Keratinocyte (primary cell): Measurements from ENCODE around the gene ZEB2. TPM values are rescaled to one million over a fixed set of nuclear protein-coding genes. Genes with fewer than 3 reads are reported as not detected.

Source experiments
- DNase-seq: peaks from one replicate; pipeline ENCODE4 v3.0.0-alpha.2; 2011; ENCODE audit warnings: low read depth, missing footprints, low spot score
- FAIRE-seq: peaks from 2 replicates; lab custom pipeline; 2011; peaks lifted over from hg19 to GRCh38; lab: Jason Lieb, UNC
- H2AFZ ChIP-seq: 2 replicates; pipeline ENCODE4 v1.6.0; 2012; ENCODE audit warnings: low read length, control low read depth, inconsistent platforms; ENCODE audit not compliant: control insufficient read depth
- H3K27ac ChIP-seq: 2 replicates; pipeline ENCODE4 v1.5.1; 2011; ENCODE audit warnings: low read length; ENCODE audit not compliant: control insufficient read depth, insufficient read depth
- H3K27me3 ChIP-seq: 3 replicates; pipeline ENCODE4 v1.6.0; 2011; ENCODE audit warnings: low read length; ENCODE audit not compliant: control insufficient read depth, insufficient read depth; ENCODE audit errors: extremely low read depth
- H3K36me3 ChIP-seq, 2 experiments: 2 replicates in 1 of 2; 3 replicates in 1 of 2; pipeline ENCODE4 v1.5.1; 2011; ENCODE audit warnings: low read length in 2 of 2, mild to moderate bottlenecking in 1 of 2; ENCODE audit not compliant: control insufficient read depth in 2 of 2, insufficient read depth in 2 of 2; ENCODE audit errors: extremely low read depth in 1 of 2
- H3K4me1 ChIP-seq: 3 replicates; pipeline ENCODE4 v1.5.1; 2011; ENCODE audit warnings: low read length; ENCODE audit not compliant: control insufficient read depth, insufficient read depth; ENCODE audit errors: extremely low read depth
- H3K4me2 ChIP-seq: 3 replicates; pipeline ENCODE4 v1.6.0; 2011; ENCODE audit warnings: low read depth, low read length; ENCODE audit not compliant: control insufficient read depth, insufficient read depth; ENCODE audit errors: extremely low read depth
- H3K4me3 ChIP-seq, 3 experiments: fragments of 200-600 bp in 1 of 3; sonication (generic) in 1 of 3; 2 replicates in 2 of 3; 3 replicates in 1 of 3; pipeline ENCODE4 v1.5.1; 2011 to 2016; ENCODE audit warnings: low read length in 3 of 3, mild to moderate bottlenecking in 3 of 3, control low read depth in 2 of 3, inconsistent platforms in 1 of 3, low read depth in 1 of 3, mixed read lengths in 1 of 3, mixed run types in 1 of 3, moderate library complexity in 1 of 3; ENCODE audit not compliant: control insufficient read depth in 2 of 3, insufficient read depth in 2 of 3; ENCODE audit errors: extremely low read depth in 1 of 3
- H3K79me2 ChIP-seq: 2 replicates; pipeline ENCODE4 v1.6.0; 2012; ENCODE audit warnings: low read length; ENCODE audit not compliant: control insufficient read depth, insufficient read depth
- H3K9ac ChIP-seq: 3 replicates; pipeline ENCODE4 v1.6.0; 2011; ENCODE audit warnings: low read length; ENCODE audit not compliant: control insufficient read depth, insufficient read depth; ENCODE audit errors: extremely low read depth
- H3K9me1 ChIP-seq: 3 replicates; pipeline ENCODE4 v1.6.0; 2011; ENCODE audit warnings: low read length; ENCODE audit not compliant: control insufficient read depth, insufficient read depth; ENCODE audit errors: extremely low read depth
- H3K9me3 ChIP-seq: 2 replicates; pipeline ENCODE4 v1.5.1; 2012; ENCODE audit warnings: low read depth, low read length; ENCODE audit not compliant: control insufficient read depth
- H4K20me1 ChIP-seq: 3 replicates; pipeline ENCODE4 v1.6.0; 2011; ENCODE audit warnings: low read length; ENCODE audit not compliant: control insufficient read depth, insufficient read depth; ENCODE audit errors: extremely low read depth
- EZH2 ChIP-seq: IDR thresholded peaks from one replicate; pipeline ENCODE4 v1.6.1; 2012; ENCODE audit warnings: inconsistent platforms, mild to moderate bottlenecking, low read length, moderate library complexity
- dilution Hi-C: fragments of 300-500 bp; cut with MboI; formaldehyde crosslinking; loops from one replicate; pipeline ENCODE4 v1.7.0; 2020; ENCODE audit warnings: low sequenced_read_pairs; ENCODE audit not compliant: extremely low pct_ligation_motif_present
- polyA plus RNA-seq, 5 experiments: library from polyadenylated mRNA; depleted of rRNA in 3 of 5; stranded (reverse) in 3 of 5; stranded (forward) in 1 of 5; unstranded in 1 of 5; fragments of >200 nt; gene quantifications; 1 replicate in 1 of 5; 2 replicates in 3 of 5; 3 replicates in 1 of 5; pipeline versions ENCODE4 v1.2.1 to v1.2.3, GENCODE V29; 2011 to 2012; ENCODE audit warnings: missing spikeins in 2 of 5, low read depth in 1 of 5, low replicate concordance in 1 of 5
- TF ChIP-seq, protein P1 (sequence below), 3 experiments: IDR thresholded peaks in 1 of 3; conservative IDR thresholded peaks in 1 of 3; optimal IDR thresholded peaks in 1 of 3; 2 replicates in 2 of 3; 3 replicates in 1 of 3; pipeline versions ENCODE3 to v1.5.1; 2011; ENCODE audit warnings: low read length in 3 of 3, mild to moderate bottlenecking in 3 of 3, moderate library complexity in 2 of 3, control low read depth in 1 of 3, inconsistent platforms in 1 of 3; ENCODE audit not compliant: insufficient read depth in 2 of 3; ENCODE audit errors: extremely low read depth in 1 of 3

The ZEB2 gene
- polyA plus RNA-seq, 1 donor (not counting 4 experiments of a cell fraction or from before 2014, with no cell fraction given) = 0.12 TPM

DNA sequence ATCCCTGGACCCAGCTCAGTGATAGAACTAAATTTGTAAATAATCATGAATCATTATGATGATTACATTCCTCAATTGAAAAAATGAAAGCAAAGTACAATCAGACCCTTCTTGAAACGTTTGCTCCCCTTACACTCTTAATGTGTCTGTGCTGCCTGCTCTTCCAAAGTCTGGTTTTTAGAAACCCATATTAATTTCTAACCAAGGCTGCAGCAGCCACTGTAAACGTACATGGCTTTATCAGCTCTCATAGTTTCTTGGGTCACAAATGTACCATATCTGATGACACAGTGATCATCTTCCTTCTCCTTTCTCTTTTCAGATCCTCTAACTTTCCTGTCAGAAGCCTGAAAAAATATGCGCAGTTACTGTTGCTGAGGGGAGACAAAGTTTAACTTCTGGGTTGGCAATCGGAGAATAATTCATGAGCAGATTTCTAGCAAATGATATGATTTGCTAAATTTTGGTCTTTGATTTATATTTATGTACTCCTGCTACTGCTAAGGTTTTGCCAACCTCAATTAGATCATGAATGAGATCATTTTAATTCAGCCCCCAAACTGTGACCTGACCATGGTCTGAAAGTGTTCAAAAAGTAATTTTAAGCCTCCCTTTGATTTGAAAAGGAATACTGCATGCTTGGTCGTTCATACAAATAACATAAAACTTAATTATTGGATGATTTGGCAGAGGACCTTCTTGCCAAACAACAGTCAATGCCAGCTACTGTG is 12.3 kb downstream of the ZEB2 start:
- no peak for TF ChIP-seq EZH2
- TF ChIP-seq, protein P1, sequence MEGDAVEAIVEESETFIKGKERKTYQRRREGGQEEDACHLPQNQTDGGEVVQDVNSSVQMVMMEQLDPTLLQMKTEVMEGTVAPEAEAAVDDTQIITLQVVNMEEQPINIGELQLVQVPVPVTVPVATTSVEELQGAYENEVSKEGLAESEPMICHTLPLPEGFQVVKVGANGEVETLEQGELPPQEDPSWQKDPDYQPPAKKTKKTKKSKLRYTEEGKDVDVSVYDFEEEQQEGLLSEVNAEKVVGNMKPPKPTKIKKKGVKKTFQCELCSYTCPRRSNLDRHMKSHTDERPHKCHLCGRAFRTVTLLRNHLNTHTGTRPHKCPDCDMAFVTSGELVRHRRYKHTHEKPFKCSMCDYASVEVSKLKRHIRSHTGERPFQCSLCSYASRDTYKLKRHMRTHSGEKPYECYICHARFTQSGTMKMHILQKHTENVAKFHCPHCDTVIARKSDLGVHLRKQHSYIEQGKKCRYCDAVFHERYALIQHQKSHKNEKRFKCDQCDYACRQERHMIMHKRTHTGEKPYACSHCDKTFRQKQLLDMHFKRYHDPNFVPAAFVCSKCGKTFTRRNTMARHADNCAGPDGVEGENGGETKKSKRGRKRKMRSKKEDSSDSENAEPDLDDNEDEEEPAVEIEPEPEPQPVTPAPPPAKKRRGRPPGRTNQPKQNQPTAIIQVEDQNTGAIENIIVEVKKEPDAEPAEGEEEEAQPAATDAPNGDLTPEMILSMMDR (optimal IDR thresholded peaks at IDR 0.05 in 1 of 3, IDR thresholded peaks at IDR 0.05 in 1 of 3, conservative IDR thresholded peaks at IDR 0.05 in 1 of 3; ENCODE audit: extremely low read depth in 1 of 3, insufficient read depth in 2 of 3, low read length in 3 of 3) = no peak
- no peaks in the 10 kb centered on the region for H3K36me3 ChIP-seq
- H3K4me2 ChIP-seq = no peak overlapping the region
- H3K27ac ChIP-seq = no peak overlapping the region
- H3K27me3 ChIP-seq = peaks cover 59% of the 10 kb centered on the region
- DNase-seq (no peak), FAIRE-seq (no peak)
- H3K4me3 ChIP-seq = no peak overlapping the region
- no peaks in the 10 kb centered on the region for H3K79me2 ChIP-seq
- dilution Hi-C loops = no loop called here
- H3K9me3 ChIP-seq = no peaks in the 10 kb centered on the region
- no peaks in the 10 kb centered on the region for H3K9me1 ChIP-seq
- no peak overlapping the region for H3K9ac ChIP-seq
- no peaks in the 10 kb centered on the region for H4K20me1 ChIP-seq
- no peak overlapping the region for H2AFZ ChIP-seq
- H3K4me1 ChIP-seq = no peaks in the 10 kb centered on the region

DNA sequence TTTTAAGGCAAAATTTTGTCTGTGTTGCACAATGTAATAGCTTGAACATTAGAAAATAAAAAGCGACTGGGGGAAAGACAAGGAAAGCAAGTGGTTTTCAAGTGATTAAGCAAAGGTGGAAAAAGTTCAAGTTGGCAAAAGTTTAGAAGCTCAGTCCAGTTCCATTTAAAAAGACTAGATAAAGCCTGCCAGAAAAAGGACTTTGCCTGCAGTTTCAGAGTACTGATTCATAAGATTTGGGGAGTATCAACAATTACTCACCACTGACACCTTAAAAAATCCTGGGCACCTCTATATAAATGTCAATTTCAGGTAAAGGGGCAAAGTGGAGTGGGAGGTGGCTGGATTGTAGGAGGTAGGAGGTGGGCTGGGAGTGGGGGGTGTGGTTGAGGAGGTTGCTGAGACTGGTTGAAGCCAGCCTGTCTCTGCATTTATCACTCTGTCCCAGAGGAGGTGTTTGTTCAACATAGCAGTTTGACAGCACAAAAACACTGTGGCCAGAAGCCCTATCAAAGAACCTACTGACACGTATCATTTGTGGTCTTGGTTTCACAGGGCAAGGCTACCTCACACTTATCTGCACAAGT is 14.6 kb downstream of the ZEB2 start:
- no peak for TF ChIP-seq EZH2
- TF ChIP-seq, protein P1 (optimal IDR thresholded peaks at IDR 0.05 in 1 of 3, IDR thresholded peaks at IDR 0.05 in 1 of 3, conservative IDR thresholded peaks at IDR 0.05 in 1 of 3; ENCODE audit: extremely low read depth in 1 of 3, insufficient read depth in 2 of 3, low read length in 3 of 3) = no peak
- Histone ChIP-seq H3K4me2 (no peak overlapping the region), H3K9me1 (no peaks in the 10 kb centered on the region), H3K36me3 (no peaks in the 10 kb centered on the region), H3K4me3 (no peak overlapping the region), H3K27ac (no peak overlapping the region), H3K27me3 (peaks cover 36% of the 10 kb centered on the region), H4K20me1 (no peaks in the 10 kb centered on the region), H3K9me3 (no peaks in the 10 kb centered on the region), H3K4me1 (no peaks in the 10 kb centered on the region), H3K9ac (no peak overlapping the region), H3K79me2 (no peaks in the 10 kb centered on the region), H2AFZ (no peak overlapping the region)
- DNase-seq (no peak), FAIRE-seq (no peak)
- dilution Hi-C loops = no loop called here
